SH-SY5Y (cell line): Measurements from ENCODE around the gene TTPAL.

Source experiments
- GATA2 ChIP-seq: IDR thresholded peaks from 2 replicates; pipeline ENCODE4 v1.6.1; 2011; ENCODE audit warnings: mild to moderate bottlenecking, low read depth, low read length
- GATA3 ChIP-seq: IDR thresholded peaks from 2 replicates; pipeline ENCODE4 v1.6.1; 2011; ENCODE audit warnings: low read depth, mild to moderate bottlenecking, low read length, moderate library complexity

DNA sequence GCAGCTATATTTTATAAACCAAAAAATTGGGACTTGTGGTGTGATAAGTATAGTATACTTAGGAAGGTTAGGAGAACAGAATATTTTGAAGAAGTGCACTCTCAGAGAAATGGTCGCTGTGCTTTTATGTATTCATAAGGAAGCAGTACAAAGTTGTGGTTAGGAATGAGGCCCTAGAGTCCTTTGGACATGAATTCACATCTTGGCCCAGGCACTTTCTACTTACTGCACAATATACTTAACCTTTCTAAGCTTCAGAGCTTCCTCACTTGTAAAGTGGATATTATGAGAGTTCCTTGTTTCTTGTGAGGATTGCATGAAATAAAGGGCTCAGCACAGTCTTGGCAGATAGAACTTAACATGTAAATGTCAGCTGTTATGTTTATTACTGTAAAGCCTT, 67.2 kb downstream of the TTPAL start:
- no peak for TF ChIP-seq GATA2
- no peak for TF ChIP-seq GATA3
